ENCODE results near the gene DAGLA.
A peak's percentile ranks its signal among the peaks of the same experiment; 100 is the strongest.

The DAGLA gene

GRCh38 chr11:61780581-61781162, 100.5 kb downstream of the DAGLA start:
- DNase-seq (ENCODE audit: low read depth), result no peak

DNA sequence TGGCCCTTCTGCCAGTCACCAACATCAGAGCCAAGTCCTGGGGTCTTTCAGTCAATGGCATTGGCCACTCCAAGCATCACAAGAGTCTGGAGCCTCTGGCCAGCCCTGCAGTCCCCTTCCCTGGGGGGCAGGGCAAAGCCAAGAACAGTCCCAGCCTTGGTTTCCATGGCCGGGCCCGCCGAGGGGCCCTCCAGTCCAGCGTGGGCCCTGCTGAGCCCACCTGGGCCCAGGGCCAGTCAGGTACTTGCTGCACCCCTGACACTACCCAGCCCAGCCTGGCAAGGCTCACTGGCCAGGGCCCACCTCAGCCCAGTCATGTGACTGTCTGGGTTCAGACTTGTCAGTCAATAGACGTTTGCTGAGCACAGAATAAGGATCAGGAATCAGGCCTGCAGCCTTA, 101.4 kb downstream of the DAGLA start:
- no peak for DNase-seq (ENCODE audit: low read depth)

- no peak for DNase-seq (ENCODE audit: low read depth)
Observed at GRCh38 chr11:61782299-61782698, 102.1 kb downstream of the DAGLA start.

GRCh38 chr11:61782841-61783240, 102.7 kb downstream of the DAGLA start:
- no peak for DNase-seq (ENCODE audit: low read depth)

DNA sequence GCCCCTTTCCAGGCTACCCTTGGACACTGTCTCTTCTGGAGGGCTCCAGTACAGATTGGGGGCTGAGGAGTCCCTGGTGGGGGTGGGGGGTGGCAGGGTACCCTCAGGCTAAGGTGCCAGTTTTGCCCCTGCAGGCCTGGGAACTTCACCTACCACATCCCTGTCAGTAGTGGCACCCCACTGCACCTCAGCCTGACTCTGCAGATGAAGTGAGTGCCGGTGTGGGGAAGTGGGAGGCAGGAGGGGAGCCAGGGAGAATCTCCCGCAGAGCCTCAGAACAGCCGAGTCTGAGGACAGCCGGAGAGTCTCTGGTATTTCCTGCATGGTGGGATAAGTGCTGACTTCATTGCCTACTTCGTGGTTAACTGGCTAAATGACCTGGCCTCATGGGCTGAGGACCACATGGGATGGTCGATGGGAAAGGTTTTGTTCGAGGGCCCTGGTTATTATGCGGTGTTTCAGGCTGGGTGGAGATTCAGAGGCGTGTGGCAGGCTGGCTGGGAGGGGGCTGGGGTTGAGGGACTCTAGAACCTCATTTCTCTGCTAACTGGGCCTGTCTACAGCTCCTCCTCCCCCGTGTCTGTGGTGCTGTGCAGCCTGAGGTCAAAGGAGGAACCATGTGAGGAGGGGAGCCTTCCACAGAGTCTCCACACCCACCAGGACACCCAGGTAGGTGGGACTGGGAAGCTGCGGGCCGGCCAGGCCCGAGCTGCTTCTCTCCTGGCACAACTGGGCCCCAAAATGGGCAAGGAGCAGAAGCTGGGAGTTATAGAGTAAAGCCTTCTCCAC, 103.7 kb downstream of the DAGLA start:
- no peak for DNase-seq (ENCODE audit: low read depth)

- no peak for DNase-seq (ENCODE audit: low read depth)
Observed at GRCh38 chr11:61784506-61784805, 104.3 kb downstream of the DAGLA start.

GRCh38 chr11:61785837-61786402, 105.7 kb downstream of the DAGLA start:
- DNase-seq (ENCODE audit: low read depth), result no peak

DNA sequence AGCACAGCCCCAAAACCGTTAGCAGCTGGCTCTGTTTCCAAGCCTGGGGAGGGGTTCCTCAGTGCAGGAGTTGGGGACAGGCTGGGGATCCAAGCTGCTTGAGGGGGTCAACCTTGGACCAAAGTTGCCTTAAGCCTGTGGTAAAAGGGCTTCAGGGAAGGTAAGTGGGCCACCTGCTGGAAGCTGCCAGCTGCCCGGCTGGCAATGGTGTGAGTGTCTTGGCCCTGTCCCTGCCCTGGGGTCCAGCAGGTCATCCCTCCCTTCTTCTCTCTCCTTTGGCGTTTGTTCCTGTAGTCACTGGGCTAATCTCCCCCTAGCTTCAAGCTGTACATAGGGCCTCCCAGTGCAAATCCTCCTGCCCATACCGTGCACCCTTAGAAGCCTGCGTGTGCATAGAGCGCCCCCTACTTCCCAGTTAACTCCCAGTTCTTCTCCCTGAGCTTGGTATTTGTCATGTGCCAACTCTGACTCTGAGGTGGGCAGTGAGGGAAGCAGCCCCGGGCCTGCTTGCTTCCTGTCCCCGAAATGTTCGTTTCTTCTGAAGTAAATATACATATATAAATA, 107.8 kb downstream of the DAGLA start:
- no peak for DNase-seq (ENCODE audit: low read depth)

DNA sequence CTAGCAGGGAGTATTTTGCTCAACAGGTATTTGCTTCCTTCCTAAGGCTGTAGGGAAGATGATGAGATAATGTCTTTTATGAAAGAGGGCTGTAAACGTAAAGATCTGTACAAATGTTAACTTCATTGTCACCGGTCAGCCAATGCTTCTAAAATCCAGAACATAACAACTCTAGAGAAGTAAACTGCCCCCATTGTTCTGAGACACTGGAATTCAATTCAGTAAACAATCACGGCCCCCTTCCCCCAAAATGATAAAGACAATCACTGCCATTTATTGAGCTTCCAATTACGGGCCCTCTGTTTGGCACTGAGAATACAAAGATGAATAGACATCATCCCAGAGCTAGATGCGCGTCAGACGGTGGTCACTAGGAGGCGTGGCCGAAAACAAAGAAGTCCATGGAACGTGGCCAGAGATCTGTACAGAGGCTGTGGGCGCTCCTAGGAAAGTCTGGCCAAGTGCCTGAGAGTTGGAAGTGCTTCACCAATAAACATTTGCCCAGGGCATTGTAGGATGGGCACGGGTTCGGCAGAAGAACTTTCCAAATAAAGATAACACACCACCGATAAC, 111.6 kb downstream of the DAGLA start:
- DNase-seq (ENCODE audit: low read depth), result peak; percentile 72

DNA sequence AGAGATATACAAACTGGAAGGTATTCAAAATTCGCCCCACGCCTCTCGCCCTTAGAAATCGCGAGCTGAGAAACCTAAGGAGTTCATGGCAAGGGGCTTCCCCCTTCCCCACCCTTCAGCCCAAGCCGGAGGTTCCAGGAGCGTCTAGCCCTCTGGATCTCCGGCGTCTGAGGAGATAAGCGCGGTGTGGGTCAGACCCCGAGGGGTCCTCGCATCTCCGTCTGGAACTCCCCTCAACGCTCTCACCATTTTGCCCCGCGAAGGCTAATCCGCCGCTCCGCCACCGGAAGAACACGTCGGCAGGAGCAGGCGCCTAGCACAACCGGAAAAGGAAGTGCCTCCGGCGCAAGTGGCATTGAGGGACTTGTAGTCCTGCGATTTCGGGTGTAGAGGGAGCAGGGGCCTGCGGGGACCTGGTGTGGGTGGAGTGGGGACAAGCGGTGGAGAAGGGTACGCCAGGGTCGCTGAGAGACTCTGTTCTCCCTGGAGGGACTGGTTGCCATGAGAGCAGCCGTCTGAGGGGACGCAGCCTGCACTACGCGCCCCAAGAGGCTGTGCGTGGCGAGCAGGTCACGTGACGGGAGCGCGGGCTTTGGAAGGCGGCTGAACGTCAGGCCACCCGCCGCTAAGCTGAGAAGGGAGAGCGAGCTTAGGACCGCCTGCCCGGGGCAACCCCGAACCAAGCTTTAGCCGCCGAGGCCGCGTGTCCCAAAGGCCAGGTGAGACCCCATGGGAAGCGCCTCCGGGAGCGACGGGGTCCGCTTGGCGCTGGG, 112.3 kb downstream of the DAGLA start, which contains the start of the genes FEN1 and TMEM258:
TSS of gene FEN1 (plus strand) at position 602 of the 773 bp plus-strand sequence. CDS start 2,451 bp downstream, outside the sequence.
TSS of gene TMEM258 (minus strand) at position 290 of the 773 bp plus-strand sequence. CDS start at position 249, 41 bp downstream.
- DNase-seq (ENCODE audit: low read depth), result peak; percentile 91

- DNase-seq (ENCODE audit: low read depth), result no peak
Observed at GRCh38 chr11:61793083-61793828, 113.1 kb downstream of the DAGLA start.

DNA sequence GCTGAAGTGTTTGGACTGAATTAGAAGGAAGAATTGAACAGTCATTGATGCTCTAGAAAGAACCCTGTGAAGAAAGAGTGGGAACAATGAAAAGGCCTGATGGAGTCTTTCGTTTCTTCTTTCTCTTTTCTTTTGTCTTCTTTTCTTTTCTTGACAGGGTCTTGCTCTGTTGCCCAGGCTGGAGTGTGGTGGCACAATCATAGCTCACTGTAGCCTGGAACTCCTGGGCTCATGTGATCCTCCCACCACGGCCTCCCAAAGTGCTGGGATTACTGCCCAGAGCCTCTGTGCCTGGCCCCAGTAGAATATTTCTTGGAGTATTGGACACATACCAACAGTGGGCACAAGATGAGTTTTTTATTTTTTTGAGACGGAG, 113.6 kb downstream of the DAGLA start:
- DNase-seq (ENCODE audit: low read depth), result no peak

DNA sequence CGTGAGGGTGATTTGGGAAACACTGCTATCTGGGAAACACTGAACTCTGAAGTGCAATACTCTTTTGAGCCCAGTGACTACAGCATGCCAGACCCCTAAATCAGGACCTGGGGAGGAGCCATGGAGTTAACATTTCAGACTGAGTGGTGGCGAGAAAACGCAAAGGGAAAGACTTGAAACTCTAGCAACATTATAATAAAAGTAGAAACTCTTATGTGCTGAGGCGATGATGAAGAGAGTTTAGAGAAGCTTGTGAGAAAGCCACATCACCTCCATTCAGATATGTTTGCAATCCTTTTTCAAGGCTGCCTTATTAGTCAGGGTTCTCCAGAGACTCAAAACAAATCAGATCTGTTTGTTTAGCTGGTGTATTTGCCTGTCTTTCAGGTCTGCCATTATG, 114.4 kb downstream of the DAGLA start:
- DNase-seq (ENCODE audit: low read depth), result no peak

GRCh38 chr11:61795459-61795858, 115.3 kb downstream of the DAGLA start:
- no peak for DNase-seq (ENCODE audit: low read depth)

GRCh38 chr11:61795876-61796526, 115.8 kb downstream of the DAGLA start:
- DNase-seq (ENCODE audit: low read depth), result no peak
